Nephron progenitor cell (in vitro differentiated cells): Measurements from ENCODE around the gene PTPRJ.

Source experiments
- DNase-seq: peaks from one replicate; pipeline ENCODE4 v3.0.0; 2021
- H3K27ac Mint-ChIP-seq: 2 replicates; pipeline ENCODE4 v1.8.0; 2021; ENCODE audit warnings: mild to moderate bottlenecking, moderate library complexity, mixed read lengths
- H3K27me3 Mint-ChIP-seq: 2 replicates; pipeline ENCODE4 v1.8.0; 2021; ENCODE audit warnings: mild to moderate bottlenecking, low read depth, mixed read lengths; ENCODE audit not compliant: poor library complexity
- H3K36me3 Mint-ChIP-seq: 2 replicates; pipeline ENCODE4 v1.8.0; 2021; ENCODE audit warnings: low read depth, mixed read lengths
- H3K4me1 Mint-ChIP-seq: 2 replicates; pipeline ENCODE4 v1.8.0; 2021; ENCODE audit warnings: mixed read lengths
- H3K4me3 Mint-ChIP-seq: 2 replicates; pipeline ENCODE4 v1.8.0; 2021; ENCODE audit warnings: mild to moderate bottlenecking, moderate library complexity, mixed read lengths
- H3K9me3 Mint-ChIP-seq: 2 replicates; pipeline ENCODE4 v1.8.0; 2021; ENCODE audit warnings: mild to moderate bottlenecking, moderate library complexity, mixed read lengths
- CTCF ChIP-seq: fragments of 200-600 bp; sonication (generic); IDR thresholded peaks from 2 replicates; pipeline ENCODE4 v1.5.0; 2021; ENCODE audit warnings: antibody characterized with exemption

Gene PTPRJ

DNA sequence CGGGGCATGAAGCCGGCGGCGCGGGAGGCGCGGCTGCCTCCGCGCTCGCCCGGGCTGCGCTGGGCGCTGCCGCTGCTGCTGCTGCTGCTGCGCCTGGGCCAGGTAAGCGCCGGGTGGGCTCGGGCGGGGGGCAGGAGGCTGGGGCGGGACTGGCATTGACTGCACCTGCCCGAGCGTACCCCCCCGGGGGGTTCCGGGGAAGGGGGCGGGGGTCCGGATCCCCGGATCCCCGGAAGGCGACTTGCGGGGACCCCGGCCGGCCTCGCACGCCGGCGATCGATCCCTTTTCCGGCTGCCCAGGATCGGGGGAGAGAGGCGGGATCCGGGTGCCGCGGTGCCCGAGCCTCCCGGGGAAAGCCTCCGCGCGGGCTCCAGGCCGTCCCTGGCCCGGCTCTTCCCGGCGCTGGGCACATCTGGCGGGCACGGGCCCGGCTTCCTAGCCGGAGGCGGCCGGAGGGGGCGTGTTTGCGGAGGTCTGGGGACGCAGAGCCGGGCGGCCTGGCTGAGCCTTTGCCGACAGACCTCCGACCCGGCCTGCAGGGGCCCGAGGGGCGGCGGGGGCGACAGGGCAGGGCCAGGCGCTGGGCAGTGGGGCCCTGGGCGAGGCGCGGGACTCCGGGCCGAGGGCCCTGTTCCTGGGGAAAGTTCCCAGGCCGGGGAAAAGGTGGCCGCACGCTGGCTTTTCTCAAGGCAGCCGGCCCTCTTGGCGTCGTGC is 705 bp downstream of the PTPRJ start:
- H3K27ac Mint-ChIP-seq, result no peak overlapping the region
- peaks cover 51% of the 10 kb centered on the region for H3K4me1 Mint-ChIP-seq
- DNase-seq, result peak; percentile 74
- peaks cover 7% of the 10 kb centered on the region for H3K27me3 Mint-ChIP-seq
- peak overlapping the region; percentile 85 for H3K4me3 Mint-ChIP-seq
- no peaks in the 10 kb centered on the region for H3K9me3 Mint-ChIP-seq
- no peak for TF ChIP-seq CTCF
- no peaks in the 10 kb centered on the region for H3K36me3 Mint-ChIP-seq

GRCh38 chr11:47981667-47982404 is 1.5 kb downstream of the PTPRJ start:
- H3K4me3 Mint-ChIP-seq, result peak overlapping the region; percentile 85
- no peak overlapping the region for H3K27ac Mint-ChIP-seq
- no peak for TF ChIP-seq CTCF
- peaks cover 55% of the 10 kb centered on the region for H3K4me1 Mint-ChIP-seq
- H3K27me3 Mint-ChIP-seq, result peaks cover 7% of the 10 kb centered on the region
- DNase-seq, result no peak
- H3K9me3 Mint-ChIP-seq, result no peaks in the 10 kb centered on the region
- H3K36me3 Mint-ChIP-seq, result no peaks in the 10 kb centered on the region

GRCh38 chr11:47982616-47983015 is 2.3 kb downstream of the PTPRJ start:
- H3K27ac Mint-ChIP-seq, result no peak overlapping the region
- no peak for TF ChIP-seq CTCF

GRCh38 chr11:47983464-47984397 is 3.4 kb downstream of the PTPRJ start:
- Mint-ChIP-seq H3K36me3 (no peaks in the 10 kb centered on the region), H3K9me3 (no peaks in the 10 kb centered on the region), H3K27me3 (peaks cover 5% of the 10 kb centered on the region), H3K4me1 (peaks cover 52% of the 10 kb centered on the region), H3K27ac (no peak overlapping the region), H3K4me3 (peak overlapping the region; percentile 62)
- no peak for TF ChIP-seq CTCF
- no peak for DNase-seq

More at GRCh38 chr11:47982616-47983015, 2.3 kb downstream of the PTPRJ start:
- peaks cover 56% of the 10 kb centered on the region for H3K4me1 Mint-ChIP-seq
- peak overlapping the region; percentile 62 for H3K4me3 Mint-ChIP-seq
- no peaks in the 10 kb centered on the region for H3K36me3 Mint-ChIP-seq
- no peak for DNase-seq
- peaks cover 7% of the 10 kb centered on the region for H3K27me3 Mint-ChIP-seq
- no peaks in the 10 kb centered on the region for H3K9me3 Mint-ChIP-seq

GRCh38 chr11:47986219-47986618 is 5.9 kb downstream of the PTPRJ start:
- Mint-ChIP-seq H3K4me1 (peaks cover 57% of the 10 kb centered on the region), H3K36me3 (no peaks in the 10 kb centered on the region), H3K27ac (peak overlapping the region; percentile 4), H3K9me3 (no peaks in the 10 kb centered on the region), H3K4me3 (no peak overlapping the region), H3K27me3 (peaks cover 3% of the 10 kb centered on the region)
- no peak for TF ChIP-seq CTCF
- no peak for DNase-seq
